ENCODE data around the gene BLVRB.

The BLVRB gene

GRCh38 chr19:40452016-40452415, 13.5 kb downstream of the BLVRB start:
- Histone ChIP-seq H3K4me1 (ENCODE audit: low read length) (no peaks in the 10 kb centered on the region), H3K36me3 (replicated peaks; ENCODE audit: insufficient read depth, low read length) (no peaks in the 10 kb centered on the region), H3K27ac (ENCODE audit: low read length) (no peak overlapping the region), H3K4me3 (ENCODE audit: low read length) (no peak overlapping the region), H3K27me3 (replicated peaks; ENCODE audit: insufficient read depth, low read length) (no peaks in the 10 kb centered on the region), H3K4me2 (ENCODE audit: low read depth, low read length) (no peak overlapping the region), H3K9me3 (replicated peaks; ENCODE audit: insufficient read depth, low read length) (no peaks in the 10 kb centered on the region), H3K9ac (ENCODE audit: low read length) (no peak overlapping the region), H2AFZ (ENCODE audit: low read length) (no peak overlapping the region), H4K20me1 (ENCODE audit: insufficient read depth, low read length) (no peaks in the 10 kb centered on the region), H3F3A (ENCODE audit: insufficient read depth, low read length) (no peaks in the 10 kb centered on the region), H3K79me2 (ENCODE audit: low read length) (no peaks in the 10 kb centered on the region), H3K9me2 (replicated peaks; ENCODE audit: insufficient read depth, low read length) (no peaks in the 10 kb centered on the region)
- DNase-seq, result no peak
- no peak for TF ChIP-seq EZH2phosphoT487 (IDR thresholded peaks at IDR 0.05; ENCODE audit: low read length)
- TF ChIP-seq EZH2 (optimal IDR thresholded peaks at IDR 0.05; ENCODE audit: low read depth, low read length), result no peak
- TF ChIP-seq, protein P1, sequence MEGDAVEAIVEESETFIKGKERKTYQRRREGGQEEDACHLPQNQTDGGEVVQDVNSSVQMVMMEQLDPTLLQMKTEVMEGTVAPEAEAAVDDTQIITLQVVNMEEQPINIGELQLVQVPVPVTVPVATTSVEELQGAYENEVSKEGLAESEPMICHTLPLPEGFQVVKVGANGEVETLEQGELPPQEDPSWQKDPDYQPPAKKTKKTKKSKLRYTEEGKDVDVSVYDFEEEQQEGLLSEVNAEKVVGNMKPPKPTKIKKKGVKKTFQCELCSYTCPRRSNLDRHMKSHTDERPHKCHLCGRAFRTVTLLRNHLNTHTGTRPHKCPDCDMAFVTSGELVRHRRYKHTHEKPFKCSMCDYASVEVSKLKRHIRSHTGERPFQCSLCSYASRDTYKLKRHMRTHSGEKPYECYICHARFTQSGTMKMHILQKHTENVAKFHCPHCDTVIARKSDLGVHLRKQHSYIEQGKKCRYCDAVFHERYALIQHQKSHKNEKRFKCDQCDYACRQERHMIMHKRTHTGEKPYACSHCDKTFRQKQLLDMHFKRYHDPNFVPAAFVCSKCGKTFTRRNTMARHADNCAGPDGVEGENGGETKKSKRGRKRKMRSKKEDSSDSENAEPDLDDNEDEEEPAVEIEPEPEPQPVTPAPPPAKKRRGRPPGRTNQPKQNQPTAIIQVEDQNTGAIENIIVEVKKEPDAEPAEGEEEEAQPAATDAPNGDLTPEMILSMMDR (IDR thresholded peaks at IDR 0.05; ENCODE audit: low read length), result no peak

DNA sequence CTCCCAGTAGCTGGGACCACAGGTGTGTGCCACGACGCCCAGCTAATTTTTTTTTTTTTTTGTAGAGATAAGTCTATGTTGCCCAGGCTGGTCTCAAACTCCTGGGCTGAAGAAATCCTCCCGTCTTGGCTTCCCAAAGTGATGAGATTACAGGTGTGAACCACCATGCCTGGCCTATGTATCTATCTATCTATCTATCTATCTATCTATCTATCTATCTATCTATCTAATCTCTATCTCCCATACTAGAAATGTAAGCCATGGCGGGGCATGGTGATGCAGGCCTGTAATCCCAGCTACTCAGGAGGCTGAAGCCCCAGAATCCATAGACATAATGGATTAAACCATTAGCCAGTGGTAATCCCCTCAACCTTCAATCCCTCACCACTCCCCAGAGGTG, 14.9 kb downstream of the BLVRB start:
- no peaks in the 10 kb centered on the region for H3F3A ChIP-seq (ENCODE audit: insufficient read depth, low read length)
- H4K20me1 ChIP-seq (ENCODE audit: insufficient read depth, low read length), result no peaks in the 10 kb centered on the region
- H3K36me3 ChIP-seq (replicated peaks; ENCODE audit: insufficient read depth, low read length), result no peaks in the 10 kb centered on the region
- H3K79me2 ChIP-seq (ENCODE audit: low read length), result no peaks in the 10 kb centered on the region
- no peaks in the 10 kb centered on the region for H3K4me1 ChIP-seq (ENCODE audit: low read length)
- no peak overlapping the region for H3K27ac ChIP-seq (ENCODE audit: low read length)
- H3K9ac ChIP-seq (ENCODE audit: low read length), result no peak overlapping the region
- no peak for DNase-seq
- TF ChIP-seq EZH2phosphoT487 (IDR thresholded peaks at IDR 0.05; ENCODE audit: low read length), result no peak
- no peak for TF ChIP-seq EZH2 (optimal IDR thresholded peaks at IDR 0.05; ENCODE audit: low read depth, low read length)
- TF ChIP-seq, protein P1 (IDR thresholded peaks at IDR 0.05; ENCODE audit: low read length), result no peak
- no peak overlapping the region for H2AFZ ChIP-seq (ENCODE audit: low read length)
- H3K27me3 ChIP-seq (replicated peaks; ENCODE audit: insufficient read depth, low read length), result no peaks in the 10 kb centered on the region
- no peak overlapping the region for H3K4me3 ChIP-seq (ENCODE audit: low read length)
- no peak overlapping the region for H3K4me2 ChIP-seq (ENCODE audit: low read depth, low read length)
- no peaks in the 10 kb centered on the region for H3K9me3 ChIP-seq (replicated peaks; ENCODE audit: insufficient read depth, low read length)
- H3K9me2 ChIP-seq (replicated peaks; ENCODE audit: insufficient read depth, low read length), result no peaks in the 10 kb centered on the region

DNA sequence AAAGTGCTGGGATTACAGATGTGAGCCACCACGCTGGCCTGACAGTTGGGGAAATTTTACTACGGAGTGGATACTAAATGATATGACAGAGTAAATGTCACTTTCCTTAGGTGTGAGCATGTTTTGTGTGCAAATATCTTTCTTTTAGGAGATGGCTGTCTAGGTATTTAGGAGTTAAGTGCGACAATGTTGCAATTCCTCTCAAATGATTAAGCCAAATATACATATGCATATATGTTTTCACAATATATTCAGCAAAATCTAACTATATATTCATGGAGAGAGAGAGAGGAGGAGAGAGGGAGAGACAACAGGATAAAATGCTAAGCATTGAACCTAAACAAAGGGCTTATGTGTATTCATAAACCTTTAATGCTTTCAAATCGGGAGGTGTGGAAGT, 16.0 kb downstream of the BLVRB start:
- Histone ChIP-seq H3K9me2 (replicated peaks; ENCODE audit: insufficient read depth, low read length) (no peaks in the 10 kb centered on the region), H3K4me1 (ENCODE audit: low read length) (no peaks in the 10 kb centered on the region), H3K36me3 (replicated peaks; ENCODE audit: insufficient read depth, low read length) (no peaks in the 10 kb centered on the region), H3K79me2 (ENCODE audit: low read length) (no peaks in the 10 kb centered on the region), H2AFZ (ENCODE audit: low read length) (no peak overlapping the region), H3K4me3 (ENCODE audit: low read length) (no peak overlapping the region), H3K27me3 (replicated peaks; ENCODE audit: insufficient read depth, low read length) (no peaks in the 10 kb centered on the region), H3K9ac (ENCODE audit: low read length) (no peak overlapping the region), H3K4me2 (ENCODE audit: low read depth, low read length) (no peak overlapping the region), H3K9me3 (replicated peaks; ENCODE audit: insufficient read depth, low read length) (no peaks in the 10 kb centered on the region), H4K20me1 (ENCODE audit: insufficient read depth, low read length) (no peaks in the 10 kb centered on the region), H3F3A (ENCODE audit: insufficient read depth, low read length) (no peaks in the 10 kb centered on the region), H3K27ac (ENCODE audit: low read length) (no peak overlapping the region)
- TF ChIP-seq, protein P1 (IDR thresholded peaks at IDR 0.05; ENCODE audit: low read length), result no peak
- no peak for TF ChIP-seq EZH2phosphoT487 (IDR thresholded peaks at IDR 0.05; ENCODE audit: low read length)
- no peak for TF ChIP-seq EZH2 (optimal IDR thresholded peaks at IDR 0.05; ENCODE audit: low read depth, low read length)
- no peak for DNase-seq
